Right atrium auricular region (tissue), 2 donors: Measurements from ENCODE around the gene NKG7. TPM values are rescaled to one million over a fixed set of nuclear protein-coding genes. Genes with fewer than 3 reads are reported as not detected.

Experiments used
- DNase-seq: peaks from one replicate; pipeline ENCODE4 v3.0.0-alpha.2; 2019; ENCODE audit warnings: low spot score
- H3K27ac ChIP-seq, 2 donors: fragments of 200-600 bp; sonication (generic); 1 replicate in 1 of 2; 2 replicates in 1 of 2; pipeline ENCODE4 v1.5.1; 2016 to 2019
- H3K27me3 ChIP-seq, 2 donors: fragments of 200-600 bp; sonication (generic); one replicate each; pipeline versions ENCODE4 v1.5.1 to v1.6.0; 2017 to 2019
- H3K36me3 ChIP-seq: fragments of 200-600 bp; sonication (generic); one replicate; pipeline ENCODE4 v1.5.1; 2016
- H3K4me1 ChIP-seq, 2 donors: fragments of 200-600 bp; sonication (generic); one replicate each; pipeline versions ENCODE4 v1.5.1 to v1.6.0; 2017 to 2019
- H3K4me3 ChIP-seq, 2 donors: fragments of 200-600 bp; sonication (generic); 1 replicate in 1 of 2; 2 replicates in 1 of 2; pipeline ENCODE4 v1.5.1; 2017 to 2019; ENCODE audit warnings: mild to moderate bottlenecking in 1 of 2, moderate library complexity in 1 of 2
- H3K9me3 ChIP-seq, 2 donors: fragments of 200-600 bp; sonication (generic); one replicate each; pipeline ENCODE4 v1.5.1; 2019
- CTCF ChIP-seq, 2 donors: fragments of 200-600 bp; sonication (generic); IDR thresholded peaks; one replicate each; pipeline ENCODE4 v1.5.1; 2019; ENCODE audit warnings: antibody characterized with exemption in 2 of 2
- total RNA-seq, 2 donors: library from RNA; depleted of rRNA; stranded (reverse); fragments of >200 nt; gene quantifications; one replicate each; pipeline ENCODE4 v1.1.0, GENCODE V29; 2016

Gene NKG7
- total RNA-seq, 2 donors from 2014 or later: 1.4 to 1.8 TPM

GRCh38 chr19:51337861-51338562, 34.4 kb downstream of the NKG7 start:
- no peak overlapping the region for H3K4me3 ChIP-seq

GRCh38 chr19:51337141-51337860, 35.2 kb downstream of the NKG7 start:
- Histone ChIP-seq H3K4me3 (no peak overlapping the region), H3K27me3 (no peaks in the 10 kb centered on the region), H3K36me3 (no peaks in the 10 kb centered on the region), H3K4me1 (peaks cover 0 to 21% of the 10 kb centered on the region in 2 donors), H3K27ac (no peak overlapping the region), H3K9me3 (no peaks in the 10 kb centered on the region)
- DNase-seq: no peak
- TF ChIP-seq CTCF (IDR thresholded peaks at IDR 0.05): no peak

More at GRCh38 chr19:51337861-51338562, 34.4 kb downstream of the NKG7 start:
- Histone ChIP-seq H3K27ac (no peak overlapping the region), H3K36me3 (no peaks in the 10 kb centered on the region), H3K4me1 (peaks cover 0 to 21% of the 10 kb centered on the region in 2 donors), H3K9me3 (no peaks in the 10 kb centered on the region), H3K27me3 (no peaks in the 10 kb centered on the region)
- TF ChIP-seq CTCF (IDR thresholded peaks at IDR 0.05): no peak
- no peak for DNase-seq

GRCh38 chr19:51333836-51334460, 38.5 kb downstream of the NKG7 start:
- DNase-seq: no peak
- H3K27ac ChIP-seq: no peak overlapping the region
- no peaks in the 10 kb centered on the region for H3K9me3 ChIP-seq
- H3K27me3 ChIP-seq: no peaks in the 10 kb centered on the region
- H3K36me3 ChIP-seq: no peaks in the 10 kb centered on the region
- H3K4me3 ChIP-seq: no peak overlapping the region
- TF ChIP-seq CTCF (IDR thresholded peaks at IDR 0.05): no peak
- peaks cover 0 to 7% of the 10 kb centered on the region in 2 donors for H3K4me1 ChIP-seq

- no peak overlapping the region for H3K27ac ChIP-seq
- DNase-seq: no peak
- H3K9me3 ChIP-seq: no peaks in the 10 kb centered on the region
- no peak overlapping the region for H3K4me3 ChIP-seq
- no peak for TF ChIP-seq CTCF (IDR thresholded peaks at IDR 0.05)
- peaks cover 0 to 14% of the 10 kb centered on the region in 2 donors for H3K4me1 ChIP-seq
- H3K27me3 ChIP-seq: peaks cover 7 to 15% of the 10 kb centered on the region in 2 donors
- no peaks in the 10 kb centered on the region for H3K36me3 ChIP-seq
Measured at GRCh38 chr19:51331716-51332115, 40.7 kb downstream of the NKG7 start.

- no peak overlapping the region for H3K4me3 ChIP-seq
- no peaks in the 10 kb centered on the region for H3K36me3 ChIP-seq
- DNase-seq: no peak
- H3K9me3 ChIP-seq: no peaks in the 10 kb centered on the region
- H3K27me3 ChIP-seq: peaks cover 7 to 15% of the 10 kb centered on the region in 2 donors
- H3K4me1 ChIP-seq: peaks cover 0 to 15% of the 10 kb centered on the region in 2 donors
- no peak for TF ChIP-seq CTCF (IDR thresholded peaks at IDR 0.05)
- H3K27ac ChIP-seq: no peak overlapping the region
Measured at GRCh38 chr19:51331193-51331592, 41.3 kb downstream of the NKG7 start.
